ENCODE data around the gene GRM7.
A peak's percentile ranks its signal among the peaks of the same experiment; 100 is the strongest.

GRM7 gene

DNA sequence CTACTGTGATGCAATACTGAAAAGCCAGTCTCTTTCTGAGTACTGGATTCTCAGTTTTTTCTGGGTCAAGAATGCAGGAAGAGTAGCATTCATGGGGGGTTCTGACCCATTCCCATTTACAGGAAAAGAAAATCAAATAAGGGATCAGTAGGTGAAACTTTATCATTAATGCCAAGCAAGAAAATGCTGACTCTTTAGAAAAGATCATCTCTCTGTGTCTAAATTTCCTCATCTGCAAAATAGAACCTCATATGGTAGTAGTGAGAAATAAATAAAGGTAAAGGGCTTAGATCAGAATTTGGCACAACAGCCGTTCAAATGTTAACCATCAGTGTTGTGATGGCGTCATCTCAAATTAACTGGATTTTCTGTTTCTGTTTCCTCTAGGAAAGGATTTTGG, 833.1 kb downstream of the GRM7 start:
- Histone ChIP-seq H3K27ac (ENCODE audit: low read depth, low read length, severe bottlenecking) (no peak overlapping the region), H3K36me3 (ENCODE audit: control insufficient read depth, insufficient read depth, low read length) (no peaks in the 10 kb centered on the region), H3K9me3 (ENCODE audit: control insufficient read depth, low read length) (no peaks in the 10 kb centered on the region), H3K4me3 (ENCODE audit: extremely low read depth, insufficient read depth, low read length, poor library complexity, severe bottlenecking) (no peak overlapping the region), H3K4me1 (ENCODE audit: control insufficient read depth, insufficient read depth, low read length, poor library complexity, severe bottlenecking) (no peaks in the 10 kb centered on the region)
- WGBS, 2 experiments (ENCODE audit: insufficient coverage in 2 of 2) = no CpG with 5 or more reads among the region's 2 CpGs

DNA sequence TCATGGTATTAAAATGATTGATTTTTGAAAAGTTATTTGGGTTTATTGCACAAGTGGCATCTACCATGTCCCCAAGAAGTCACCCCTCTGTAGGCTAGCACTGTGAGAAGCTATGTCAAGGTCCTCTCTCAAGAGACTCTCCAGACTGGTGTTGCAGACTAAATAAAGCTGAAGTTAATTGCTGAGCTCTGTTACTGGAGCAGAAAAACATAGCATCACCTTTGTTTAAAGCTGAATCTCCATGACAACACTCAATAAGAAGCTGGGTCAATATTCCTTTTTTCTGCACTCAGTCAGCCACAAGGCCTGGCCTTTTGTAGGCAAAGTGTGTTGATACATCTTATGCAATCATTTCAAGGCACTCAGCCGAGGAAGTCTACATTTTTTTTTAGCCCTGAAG, 834.1 kb downstream of the GRM7 start:
- Histone ChIP-seq H3K4me1 (ENCODE audit: control insufficient read depth, insufficient read depth, low read length, poor library complexity, severe bottlenecking) (no peaks in the 10 kb centered on the region), H3K27ac (ENCODE audit: low read depth, low read length, severe bottlenecking) (no peak overlapping the region), H3K4me3 (ENCODE audit: extremely low read depth, insufficient read depth, low read length, poor library complexity, severe bottlenecking) (no peak overlapping the region), H3K9me3 (ENCODE audit: control insufficient read depth, low read length) (no peaks in the 10 kb centered on the region), H3K36me3 (ENCODE audit: control insufficient read depth, insufficient read depth, low read length) (no peaks in the 10 kb centered on the region)
- no CpG with 5 or more reads among the region's 1 CpG for WGBS, 2 experiments (ENCODE audit: insufficient coverage in 2 of 2)

DNA sequence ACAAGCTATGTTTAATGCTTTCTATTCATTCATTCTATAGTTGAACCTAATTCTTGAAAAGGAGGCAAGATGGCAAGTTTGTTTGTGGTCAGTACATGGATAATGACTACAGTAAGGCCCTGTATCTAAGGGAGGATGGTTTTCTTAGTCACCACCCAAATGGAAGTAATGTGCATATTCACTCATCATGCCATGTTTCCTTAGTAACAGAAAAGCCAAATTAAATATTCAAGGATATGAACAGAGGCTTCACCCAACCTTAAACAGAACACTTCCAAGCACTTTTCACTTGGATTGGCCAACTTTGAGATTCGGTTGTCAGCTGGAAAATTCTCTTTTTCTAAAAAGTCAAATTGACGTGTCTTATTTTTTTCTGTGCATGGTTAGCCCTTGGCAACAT, 835.4 kb downstream of the GRM7 start:
- WGBS, 2 experiments (ENCODE audit: insufficient coverage in 2 of 2) = 86 to 100% methylated on average over 2 of the region's 2 CpGs
- Histone ChIP-seq H3K27ac (ENCODE audit: low read depth, low read length, severe bottlenecking) (no peak overlapping the region), H3K4me3 (ENCODE audit: extremely low read depth, insufficient read depth, low read length, poor library complexity, severe bottlenecking) (no peak overlapping the region), H3K36me3 (ENCODE audit: control insufficient read depth, insufficient read depth, low read length) (no peaks in the 10 kb centered on the region), H3K9me3 (ENCODE audit: control insufficient read depth, low read length) (no peaks in the 10 kb centered on the region), H3K4me1 (ENCODE audit: control insufficient read depth, insufficient read depth, low read length, poor library complexity, severe bottlenecking) (no peaks in the 10 kb centered on the region)

DNA sequence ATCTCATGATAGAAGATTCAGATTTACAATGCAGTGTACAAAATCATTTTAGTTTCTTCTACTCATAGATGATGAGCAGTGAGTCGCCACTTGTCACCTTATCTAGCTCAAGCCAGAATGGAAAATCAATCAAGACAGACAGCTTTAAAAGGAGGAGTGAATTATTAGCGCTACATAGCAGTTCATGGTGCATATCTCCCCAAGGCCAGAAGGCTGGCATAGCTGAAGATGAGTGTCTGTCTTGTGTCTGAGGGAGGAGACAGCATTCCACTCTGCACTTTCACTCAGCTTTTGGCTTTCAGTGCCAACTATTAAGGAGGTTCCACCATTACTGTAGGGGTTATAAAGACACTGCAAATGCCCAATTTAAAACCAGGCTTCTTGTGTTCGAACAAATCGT, 836.6 kb downstream of the GRM7 start:
- Histone ChIP-seq H3K27ac (ENCODE audit: low read depth, low read length, severe bottlenecking) (peak overlapping the region; percentile 17), H3K36me3 (ENCODE audit: control insufficient read depth, insufficient read depth, low read length) (no peaks in the 10 kb centered on the region), H3K9me3 (ENCODE audit: control insufficient read depth, low read length) (no peaks in the 10 kb centered on the region), H3K4me1 (ENCODE audit: control insufficient read depth, insufficient read depth, low read length, poor library complexity, severe bottlenecking) (no peaks in the 10 kb centered on the region), H3K4me3 (ENCODE audit: extremely low read depth, insufficient read depth, low read length, poor library complexity, severe bottlenecking) (no peak overlapping the region)
- WGBS, 2 experiments (ENCODE audit: insufficient coverage in 2 of 2) = 60 to 78% methylated on average over 1 to 3 of the region's 4 CpGs

DNA sequence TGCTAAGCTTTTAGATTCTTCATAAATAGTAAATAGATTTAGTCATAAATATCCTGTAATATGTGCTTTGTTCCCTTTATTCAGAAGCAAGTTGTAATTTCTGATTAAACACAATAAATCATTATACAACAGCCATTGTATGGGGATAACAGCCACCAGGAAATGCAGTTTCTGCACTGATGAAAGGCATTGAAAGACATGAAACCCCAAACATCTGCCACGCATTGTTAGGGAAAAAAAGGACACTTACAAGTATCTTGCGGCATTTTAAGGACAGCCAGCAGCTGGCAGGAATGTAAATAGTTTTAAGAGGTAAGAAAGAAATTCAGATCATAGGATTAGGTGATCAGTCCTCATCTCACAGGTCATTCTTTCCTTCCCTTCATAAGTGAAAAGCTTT, 839.6 kb downstream of the GRM7 start:
- Histone ChIP-seq H3K36me3 (ENCODE audit: control insufficient read depth, insufficient read depth, low read length) (no peaks in the 10 kb centered on the region), H3K4me1 (ENCODE audit: control insufficient read depth, insufficient read depth, low read length, poor library complexity, severe bottlenecking) (no peaks in the 10 kb centered on the region), H3K9me3 (ENCODE audit: control insufficient read depth, low read length) (no peaks in the 10 kb centered on the region), H3K4me3 (ENCODE audit: extremely low read depth, insufficient read depth, low read length, poor library complexity, severe bottlenecking) (no peak overlapping the region), H3K27ac (ENCODE audit: low read depth, low read length, severe bottlenecking) (no peak overlapping the region)
- 91 to 100% methylated on average over 1 of the region's 2 CpGs for WGBS, 2 experiments (ENCODE audit: insufficient coverage in 2 of 2)

DNA sequence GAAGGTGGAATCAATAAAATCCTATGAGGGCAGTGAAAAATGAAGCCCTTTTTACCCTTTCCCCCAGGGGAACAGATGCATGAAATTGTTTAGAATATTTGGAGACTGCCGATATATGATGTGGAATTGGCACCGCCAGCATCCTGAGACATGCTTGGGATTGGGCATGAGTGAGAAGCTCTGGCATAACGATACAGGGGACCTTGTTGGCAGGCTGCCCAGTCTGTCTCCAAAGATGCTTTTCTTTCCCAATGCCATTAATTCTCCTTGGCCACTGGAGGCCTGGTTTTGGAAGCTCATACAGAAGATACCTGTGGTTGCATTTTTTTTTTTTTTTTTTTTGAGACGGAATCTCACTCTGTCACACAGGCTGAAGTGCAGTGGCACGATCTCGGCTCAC, 840.1 kb downstream of the GRM7 start:
- H3K9me3 ChIP-seq (ENCODE audit: control insufficient read depth, low read length) = no peaks in the 10 kb centered on the region
- no peak overlapping the region for H3K4me3 ChIP-seq (ENCODE audit: extremely low read depth, insufficient read depth, low read length, poor library complexity, severe bottlenecking)
- H3K36me3 ChIP-seq (ENCODE audit: control insufficient read depth, insufficient read depth, low read length) = no peaks in the 10 kb centered on the region
- 76 to 85% methylated on average over 2 to 3 of the region's 6 CpGs for WGBS, 2 experiments (ENCODE audit: insufficient coverage in 2 of 2)
- H3K27ac ChIP-seq (ENCODE audit: low read depth, low read length, severe bottlenecking) = no peak overlapping the region
- no peaks in the 10 kb centered on the region for H3K4me1 ChIP-seq (ENCODE audit: control insufficient read depth, insufficient read depth, low read length, poor library complexity, severe bottlenecking)

DNA sequence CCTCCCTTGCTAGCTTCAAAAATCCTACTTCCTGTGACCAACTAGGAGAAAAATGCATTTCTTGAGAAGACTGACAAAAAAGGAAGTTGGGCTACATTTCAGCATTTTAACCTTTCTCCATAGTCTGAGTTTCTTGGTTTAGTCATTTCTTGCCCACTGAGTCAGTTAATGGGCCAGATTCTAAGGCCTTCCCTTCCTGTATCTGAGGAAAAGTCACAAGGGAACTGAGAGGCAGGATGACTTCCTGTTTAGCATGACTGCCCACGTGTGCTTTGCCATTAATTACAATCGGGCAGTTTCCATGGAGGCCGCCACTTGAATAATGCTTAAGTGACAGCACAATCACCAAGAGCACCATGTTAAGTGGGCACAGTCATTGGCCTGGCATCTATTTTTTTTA, 846.3 kb downstream of the GRM7 start:
- H3K27ac ChIP-seq (ENCODE audit: low read depth, low read length, severe bottlenecking) = no peak overlapping the region
- WGBS, 2 experiments (ENCODE audit: insufficient coverage in 2 of 2) = 92 to 100% methylated on average over 1 to 3 of the region's 3 CpGs
- no peaks in the 10 kb centered on the region for H3K9me3 ChIP-seq (ENCODE audit: control insufficient read depth, low read length)
- H3K36me3 ChIP-seq (ENCODE audit: control insufficient read depth, insufficient read depth, low read length) = no peaks in the 10 kb centered on the region
- no peaks in the 10 kb centered on the region for H3K4me1 ChIP-seq (ENCODE audit: control insufficient read depth, insufficient read depth, low read length, poor library complexity, severe bottlenecking)
- no peak overlapping the region for H3K4me3 ChIP-seq (ENCODE audit: extremely low read depth, insufficient read depth, low read length, poor library complexity, severe bottlenecking)

DNA sequence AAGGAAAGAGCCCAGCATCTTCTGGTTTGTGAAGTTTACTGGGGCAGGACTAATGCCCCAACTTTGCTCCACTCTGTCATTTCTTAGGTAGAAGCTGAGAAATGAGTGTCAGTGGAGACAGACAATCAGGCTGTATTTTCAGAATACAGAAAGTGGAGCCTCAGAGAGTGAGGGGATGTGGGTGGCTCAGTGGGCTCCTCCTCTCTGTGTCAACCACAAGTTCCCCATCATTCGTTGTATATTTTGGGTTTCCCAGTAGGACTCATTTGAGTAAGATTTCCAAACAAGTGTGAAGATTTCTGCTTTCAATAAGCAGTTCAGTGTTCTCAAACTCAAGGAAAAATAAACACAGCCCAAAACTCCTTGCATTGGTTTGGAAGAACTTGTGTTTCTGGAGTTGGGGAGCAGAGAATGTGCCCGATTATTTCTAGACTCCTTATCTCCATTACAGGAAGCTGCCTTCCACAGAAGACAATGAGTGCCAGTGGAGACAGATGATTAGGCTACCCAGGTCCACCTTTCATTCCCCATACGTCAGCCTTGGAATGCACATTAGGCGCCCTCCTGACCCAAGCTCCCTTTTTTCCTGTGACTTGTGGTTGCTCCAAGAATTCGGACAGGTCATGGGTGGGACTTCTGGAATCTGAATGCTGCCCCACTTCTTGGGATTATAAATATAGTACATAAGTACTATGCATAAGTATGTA, 848.6 kb downstream of the GRM7 start:
- Histone ChIP-seq H3K36me3 (ENCODE audit: control insufficient read depth, insufficient read depth, low read length) (no peaks in the 10 kb centered on the region), H3K4me3 (ENCODE audit: extremely low read depth, insufficient read depth, low read length, poor library complexity, severe bottlenecking) (no peak overlapping the region), H3K27ac (ENCODE audit: low read depth, low read length, severe bottlenecking) (no peak overlapping the region), H3K4me1 (ENCODE audit: control insufficient read depth, insufficient read depth, low read length, poor library complexity, severe bottlenecking) (no peaks in the 10 kb centered on the region), H3K9me3 (ENCODE audit: control insufficient read depth, low read length) (no peaks in the 10 kb centered on the region)
- WGBS, 2 experiments (ENCODE audit: insufficient coverage in 2 of 2) = 100% methylated on average over 1 of the region's 5 CpGs; no CpG with 5 or more reads in 1 of the 2 experiments

DNA sequence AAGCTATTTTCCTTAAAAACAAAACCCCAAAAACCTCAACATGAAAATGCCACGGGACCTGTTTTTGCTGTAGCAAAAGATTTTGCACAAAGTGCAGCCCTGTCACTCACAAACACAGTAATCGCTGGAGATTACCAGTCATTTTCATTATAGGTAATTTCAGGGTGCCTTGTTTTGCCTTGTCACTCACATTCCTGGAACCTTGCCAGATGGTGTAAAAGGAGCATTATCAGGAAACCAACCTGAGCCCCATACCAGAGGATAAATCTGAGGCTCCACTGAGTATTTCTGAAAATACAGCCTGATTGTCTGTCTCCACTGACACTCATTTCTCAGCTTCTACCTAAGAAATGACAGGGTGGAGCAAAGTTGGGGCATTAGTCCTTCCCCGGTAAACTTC, 849.4 kb downstream of the GRM7 start:
- WGBS, 2 experiments (ENCODE audit: insufficient coverage in 2 of 2) = 93 to 100% methylated on average over 2 to 3 of the region's 3 CpGs
- Histone ChIP-seq H3K4me1 (ENCODE audit: control insufficient read depth, insufficient read depth, low read length, poor library complexity, severe bottlenecking) (no peaks in the 10 kb centered on the region), H3K27ac (ENCODE audit: low read depth, low read length, severe bottlenecking) (no peak overlapping the region), H3K36me3 (ENCODE audit: control insufficient read depth, insufficient read depth, low read length) (no peaks in the 10 kb centered on the region), H3K9me3 (ENCODE audit: control insufficient read depth, low read length) (no peaks in the 10 kb centered on the region), H3K4me3 (ENCODE audit: extremely low read depth, insufficient read depth, low read length, poor library complexity, severe bottlenecking) (no peak overlapping the region)

DNA sequence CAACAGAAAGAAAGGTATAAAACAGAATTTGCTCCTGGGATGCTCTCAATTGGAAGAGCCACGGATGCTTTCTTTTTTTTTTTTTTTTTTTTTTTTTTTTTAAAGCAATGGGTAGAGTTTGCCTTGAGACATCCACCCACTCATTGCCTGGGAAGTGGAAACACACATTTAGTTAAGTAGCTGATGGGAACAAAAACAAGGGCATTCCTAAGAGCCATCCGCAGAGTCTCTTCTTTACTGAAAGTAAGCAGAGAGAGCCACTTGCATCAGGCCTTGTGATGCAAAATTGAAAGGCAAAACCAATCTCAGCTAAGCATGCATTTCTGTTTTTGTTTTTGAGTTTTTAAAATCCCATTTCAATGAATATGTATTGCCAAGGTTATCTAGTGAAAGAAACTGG, 852.8 kb downstream of the GRM7 start:
- WGBS, 2 experiments (ENCODE audit: insufficient coverage in 2 of 2) = 90 to 100% methylated on average over 1 of the region's 2 CpGs
- Histone ChIP-seq H3K27ac (ENCODE audit: low read depth, low read length, severe bottlenecking) (no peak overlapping the region), H3K4me3 (ENCODE audit: extremely low read depth, insufficient read depth, low read length, poor library complexity, severe bottlenecking) (no peak overlapping the region), H3K4me1 (ENCODE audit: control insufficient read depth, insufficient read depth, low read length, poor library complexity, severe bottlenecking) (no peaks in the 10 kb centered on the region), H3K36me3 (ENCODE audit: control insufficient read depth, insufficient read depth, low read length) (no peaks in the 10 kb centered on the region), H3K9me3 (ENCODE audit: control insufficient read depth, low read length) (no peaks in the 10 kb centered on the region)

DNA sequence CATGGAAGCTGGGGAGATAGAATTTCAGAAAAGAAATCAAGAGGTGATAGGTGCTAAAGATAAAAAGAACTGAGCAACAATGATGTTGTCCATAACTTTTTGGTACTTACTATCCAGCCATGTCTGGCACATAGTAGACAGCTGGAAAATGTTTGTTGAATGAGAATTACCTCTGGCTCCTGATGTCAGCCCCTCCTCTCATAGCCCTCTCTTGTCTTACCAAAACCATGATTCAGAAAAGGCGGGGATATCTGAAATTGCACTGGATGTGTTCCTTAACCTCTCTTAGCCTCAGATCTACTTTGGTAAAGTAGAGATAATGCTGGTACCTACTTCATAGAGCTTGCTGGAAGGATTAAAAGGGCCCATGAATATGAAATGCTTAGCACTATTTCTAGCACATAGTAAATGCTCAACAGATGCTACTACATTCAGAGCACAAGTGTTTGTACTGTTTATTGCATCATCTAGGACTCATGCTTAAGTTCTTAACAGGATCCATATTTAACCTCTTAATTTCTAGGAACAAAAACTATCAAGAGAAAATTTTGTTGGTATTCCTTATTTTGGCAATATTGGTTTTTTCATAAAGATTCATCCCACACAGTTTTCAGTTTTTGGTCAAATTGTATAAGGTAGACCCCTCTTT, 859.9 kb downstream of the GRM7 start:
- H3K4me3 ChIP-seq (ENCODE audit: extremely low read depth, insufficient read depth, low read length, poor library complexity, severe bottlenecking) = no peak overlapping the region
- no peaks in the 10 kb centered on the region for H3K9me3 ChIP-seq (ENCODE audit: control insufficient read depth, low read length)
- no peaks in the 10 kb centered on the region for H3K36me3 ChIP-seq (ENCODE audit: control insufficient read depth, insufficient read depth, low read length)
- H3K4me1 ChIP-seq (ENCODE audit: control insufficient read depth, insufficient read depth, low read length, poor library complexity, severe bottlenecking) = no peaks in the 10 kb centered on the region
- no peak overlapping the region for H3K27ac ChIP-seq (ENCODE audit: low read depth, low read length, severe bottlenecking)
- 100% methylated on average over 1 of the region's 1 CpG; no CpG with 5 or more reads in 1 of the 2 experiments for WGBS, 2 experiments (ENCODE audit: insufficient coverage in 2 of 2)
